COLO829 (cell line): Measurements from ENCODE around the gene RSPH9.
A peak's percentile ranks its signal among the peaks of the same experiment; 100 is the strongest.

Experiments used
- DNase-seq: peaks from one replicate; pipeline ENCODE4 v3.0.0; 2012; ENCODE audit warnings: low spot score

Gene RSPH9

DNA sequence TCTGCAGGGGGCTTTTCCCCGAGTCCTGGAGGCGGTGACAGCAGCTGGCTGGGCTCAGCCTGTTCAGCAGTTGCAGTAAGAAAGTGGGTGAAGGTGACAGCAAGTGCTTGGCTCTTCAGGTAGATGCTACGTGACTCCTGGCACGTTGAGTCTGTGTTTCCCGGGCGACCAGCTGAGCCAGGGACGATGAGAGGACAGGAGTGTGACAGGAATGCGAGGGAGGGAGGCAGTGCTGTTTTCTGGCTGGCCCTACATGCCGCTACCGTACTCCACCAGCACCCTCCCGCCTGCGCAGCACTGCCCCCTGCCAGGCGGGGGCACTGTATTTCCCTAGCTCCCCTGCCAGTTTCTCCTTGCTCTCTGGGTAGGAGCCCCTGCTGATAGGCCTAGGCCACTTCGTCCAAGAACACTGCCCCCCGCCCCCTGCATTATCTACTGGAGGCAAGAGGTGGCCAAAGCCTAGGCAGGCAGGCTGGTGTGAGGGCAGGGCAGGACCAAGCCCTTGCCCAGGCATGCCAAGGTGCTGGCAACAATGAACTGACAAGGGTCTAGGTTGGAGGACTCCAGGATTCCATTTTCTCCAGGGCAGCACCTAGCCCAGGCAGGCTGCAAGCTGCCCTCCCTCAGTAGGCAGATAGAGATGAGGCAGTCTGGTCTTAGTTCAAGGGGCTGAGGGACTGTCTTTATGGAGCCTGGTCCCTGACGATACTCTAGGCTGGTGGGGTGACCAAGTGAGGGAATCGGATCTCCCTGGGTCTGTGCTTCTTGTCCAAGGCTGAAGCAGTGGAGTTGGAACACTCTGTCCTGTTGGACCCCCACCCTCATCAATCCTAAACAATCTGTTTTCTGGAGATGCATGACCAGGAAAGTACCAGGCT, 23.6 kb downstream of the RSPH9 start:
- DNase-seq = peak; percentile 59

DNA sequence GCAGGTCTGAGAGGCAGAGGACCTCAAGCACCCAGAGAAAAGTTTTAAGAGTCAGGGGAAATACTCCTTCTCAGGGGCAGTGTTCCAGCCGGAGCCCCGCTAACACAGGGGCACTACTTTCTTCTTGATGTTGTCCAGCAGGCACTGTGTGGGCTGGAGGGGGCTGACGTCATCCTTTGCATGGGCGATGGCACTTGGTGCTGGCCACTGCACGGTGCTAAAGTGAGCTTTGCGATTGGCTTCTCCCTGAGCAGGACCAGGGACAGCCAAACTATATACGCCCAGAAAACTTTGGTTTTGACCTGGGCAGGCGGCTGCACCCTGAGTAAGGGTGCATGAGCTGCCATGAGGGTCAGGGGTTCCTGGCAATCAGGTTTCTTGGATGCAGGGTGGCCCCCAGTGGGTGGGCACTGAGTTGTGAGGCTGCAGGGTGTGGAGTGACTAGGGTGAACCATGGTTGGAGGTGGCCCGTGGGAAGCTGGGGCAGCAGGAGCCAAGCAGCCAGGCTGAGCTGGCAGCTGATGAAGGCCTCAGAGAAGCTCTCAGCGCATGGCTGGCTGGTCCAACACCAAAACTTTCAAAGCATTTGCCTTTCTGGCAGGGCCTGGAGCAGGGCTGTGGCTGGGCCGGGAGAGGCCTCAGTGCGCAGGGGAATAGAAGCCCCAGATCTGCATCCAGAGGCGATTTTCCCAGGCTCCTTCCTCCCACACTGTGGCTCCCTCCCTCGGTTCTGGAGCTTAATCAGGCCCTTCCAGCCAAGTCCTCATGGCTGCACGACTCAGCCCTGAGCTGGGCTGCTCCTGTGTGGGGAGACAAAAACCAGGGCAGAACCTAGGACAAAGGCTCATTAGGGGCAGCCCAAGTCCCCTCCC, 24.4 kb downstream of the RSPH9 start:
- no peak for DNase-seq

DNA sequence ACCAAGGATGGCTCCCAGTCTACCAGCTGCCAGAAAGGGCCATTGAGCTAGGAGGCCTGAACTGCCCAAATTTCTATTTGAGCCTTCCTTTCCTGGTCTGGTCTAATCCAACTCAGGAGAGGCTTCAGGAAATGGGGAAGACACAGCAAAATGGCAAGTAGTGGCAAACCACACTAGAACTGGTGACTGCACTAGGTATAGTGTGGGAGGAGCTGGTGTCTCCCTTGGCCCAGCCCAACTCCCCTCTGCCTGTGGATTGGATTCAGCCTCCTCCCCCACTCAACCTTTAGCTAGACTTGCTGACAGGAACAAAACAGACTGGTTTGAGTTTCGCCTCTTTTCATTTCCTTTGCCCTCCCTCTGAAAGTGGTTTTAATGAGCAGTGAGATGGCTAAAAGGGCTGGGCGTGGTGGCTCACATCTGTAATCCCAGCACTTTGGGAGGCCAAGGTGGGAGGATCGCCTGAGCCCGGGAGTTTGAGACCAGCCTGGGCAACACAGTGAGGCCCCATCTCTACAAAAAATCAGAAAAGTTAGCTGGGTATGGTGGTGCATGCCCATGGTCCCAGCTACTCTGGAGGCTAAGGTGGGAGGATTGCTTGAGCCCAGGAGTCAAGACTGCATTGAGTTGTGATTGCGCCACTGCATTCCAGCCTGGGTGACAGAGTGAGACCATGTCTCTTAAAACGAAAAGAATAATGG, 25.2 kb downstream of the RSPH9 start:
- DNase-seq = no peak

DNA sequence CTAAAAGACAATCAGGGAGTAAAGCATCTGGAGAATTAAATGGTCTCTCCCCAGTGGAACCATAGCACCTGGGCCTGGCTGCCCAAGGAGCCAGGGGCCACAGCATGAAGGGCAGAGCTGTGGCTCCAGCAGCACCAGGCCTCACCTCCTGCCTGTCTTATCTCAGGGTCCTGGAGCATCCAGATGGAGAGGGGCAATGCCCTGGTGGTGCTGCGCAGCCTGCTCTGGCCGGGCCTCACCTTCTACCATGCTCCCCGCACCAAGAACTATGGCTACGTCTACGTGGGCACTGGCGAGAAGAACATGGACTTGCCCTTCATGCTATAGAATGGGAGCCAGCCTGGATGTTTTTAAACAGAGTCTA, 25.8 kb downstream of the RSPH9 start:
- no peak for DNase-seq

DNA sequence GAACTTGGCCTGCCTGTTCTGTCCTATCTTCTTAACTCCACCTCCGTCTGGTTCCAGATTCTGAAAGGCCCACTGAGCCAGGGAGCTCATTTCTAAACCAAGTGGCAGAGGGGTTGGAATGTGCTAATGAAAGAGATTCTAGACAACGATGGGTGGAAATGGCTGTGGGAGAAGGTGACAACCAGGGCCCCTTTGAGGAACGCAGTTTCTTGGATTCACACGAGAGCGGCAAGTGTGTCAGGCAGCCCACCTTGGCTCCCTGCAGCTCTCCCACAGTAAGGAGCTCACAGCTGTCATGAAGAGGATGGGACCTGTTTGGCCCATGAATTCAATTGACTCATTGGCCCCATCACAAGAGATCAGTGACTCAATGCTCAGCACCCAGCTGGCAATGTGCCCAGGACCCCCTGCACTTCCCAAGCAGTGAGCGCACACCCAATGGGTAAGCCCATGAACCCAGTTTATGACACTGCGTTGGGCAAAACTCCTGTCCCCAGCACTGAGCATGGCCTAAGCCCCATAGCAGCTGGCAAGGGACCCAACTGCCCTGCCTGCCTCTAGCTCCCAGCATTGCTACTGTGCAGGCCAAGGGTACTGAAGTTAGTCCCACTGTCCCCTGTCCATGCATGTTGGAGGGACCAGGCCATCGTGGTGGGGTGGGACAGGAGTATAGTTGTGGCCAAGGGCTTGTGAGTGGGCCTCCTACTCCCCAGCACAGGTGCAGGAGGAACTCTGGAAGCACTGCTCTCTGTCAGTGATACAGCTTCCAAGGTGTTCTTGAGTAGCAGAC, 26.4 kb downstream of the RSPH9 start:
- DNase-seq = no peak

DNA sequence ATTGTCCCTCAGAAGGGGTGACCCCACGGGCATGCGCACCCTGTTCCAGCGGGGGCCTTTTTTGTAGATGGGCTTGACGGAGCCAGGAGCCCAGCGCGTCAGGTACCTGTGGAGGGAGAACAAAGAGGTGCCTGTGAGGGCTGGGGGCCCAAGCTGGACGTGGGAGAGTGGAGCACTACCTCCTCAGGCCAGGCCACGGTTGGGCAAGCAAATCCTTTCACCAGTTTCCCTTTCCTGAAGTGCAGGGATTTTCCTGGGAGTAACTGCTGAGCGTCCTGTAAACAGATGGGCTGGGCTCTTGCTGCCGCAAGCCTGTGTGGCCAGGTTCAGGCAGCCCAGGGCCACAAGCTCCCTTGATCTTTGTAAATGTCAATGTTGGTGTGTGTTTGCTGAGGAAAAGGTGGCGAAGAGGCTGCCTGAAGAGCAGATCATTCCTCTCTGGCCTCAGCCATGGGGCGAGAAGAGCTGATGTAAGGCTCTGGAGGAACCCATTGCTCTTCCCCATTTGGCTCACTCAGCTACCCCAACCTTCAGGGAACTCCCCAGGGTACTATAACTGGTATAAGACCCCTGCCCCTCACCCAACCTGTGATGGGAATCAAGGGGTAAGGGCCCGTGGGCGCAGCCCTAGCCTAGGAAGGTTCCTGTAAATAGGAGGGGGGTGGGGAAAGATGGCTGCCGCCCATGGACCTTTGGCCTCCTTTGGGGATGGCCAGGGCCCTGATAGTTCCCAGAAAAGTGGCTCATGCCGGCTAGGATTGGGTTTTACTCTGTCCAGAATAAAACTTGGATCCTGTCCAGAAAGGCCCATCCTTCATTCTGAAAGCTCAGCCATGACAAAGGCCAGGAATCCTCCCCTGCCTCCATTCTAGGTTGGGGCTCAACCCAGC, 27.2 kb downstream of the RSPH9 start:
- no peak for DNase-seq

DNA sequence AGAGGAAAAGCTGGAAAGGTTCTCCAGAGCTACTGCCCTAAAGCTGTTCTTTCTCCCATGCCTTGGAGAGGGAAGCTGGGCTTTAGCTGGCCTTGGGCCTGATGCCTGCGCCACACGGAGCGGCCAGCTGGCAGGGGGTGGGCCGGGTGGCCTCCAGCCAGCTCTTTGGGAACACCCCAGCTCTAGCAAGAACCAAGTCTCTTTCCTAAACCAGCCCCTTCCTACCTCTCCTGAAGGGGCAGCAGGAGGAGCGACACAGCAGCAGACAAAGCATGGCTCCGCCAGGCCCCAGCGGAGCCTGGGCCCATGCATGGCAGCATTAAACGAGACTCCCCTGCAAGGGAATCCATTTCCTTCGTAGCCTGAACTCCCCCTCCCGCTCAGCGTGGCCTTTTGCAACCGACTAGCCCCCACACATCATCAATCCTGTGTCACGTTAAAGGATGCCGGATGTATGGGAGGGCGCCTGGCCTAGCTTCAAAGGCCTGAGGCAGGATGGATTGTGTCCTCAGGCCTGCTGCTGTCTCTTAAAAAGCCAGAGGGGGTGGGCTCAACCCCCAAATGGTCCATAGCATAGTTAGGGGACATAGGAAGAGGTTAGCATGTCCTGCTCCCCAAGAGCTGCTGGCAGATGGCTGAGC, 28.7 kb downstream of the RSPH9 start:
- no peak for DNase-seq

DNA sequence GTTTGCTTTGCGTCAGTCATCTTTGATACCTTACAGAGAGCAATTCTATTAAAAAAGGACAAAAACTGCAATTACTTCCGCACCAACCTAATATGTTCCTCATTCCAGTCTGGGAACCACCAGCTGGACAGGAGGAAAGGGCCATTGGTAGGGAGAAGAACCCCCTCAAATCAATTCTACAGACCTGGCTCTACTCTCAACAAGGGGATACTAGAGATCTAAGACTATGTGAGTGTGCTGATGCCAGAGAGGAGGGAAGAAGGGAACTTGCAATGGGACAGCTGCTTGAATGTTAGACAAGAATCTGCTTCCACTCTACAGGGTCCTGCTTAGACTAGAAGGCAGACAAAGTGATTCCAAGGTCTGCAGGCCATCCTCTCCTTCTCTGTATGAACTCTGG, 29.5 kb downstream of the RSPH9 start:
- no peak for DNase-seq

DNA sequence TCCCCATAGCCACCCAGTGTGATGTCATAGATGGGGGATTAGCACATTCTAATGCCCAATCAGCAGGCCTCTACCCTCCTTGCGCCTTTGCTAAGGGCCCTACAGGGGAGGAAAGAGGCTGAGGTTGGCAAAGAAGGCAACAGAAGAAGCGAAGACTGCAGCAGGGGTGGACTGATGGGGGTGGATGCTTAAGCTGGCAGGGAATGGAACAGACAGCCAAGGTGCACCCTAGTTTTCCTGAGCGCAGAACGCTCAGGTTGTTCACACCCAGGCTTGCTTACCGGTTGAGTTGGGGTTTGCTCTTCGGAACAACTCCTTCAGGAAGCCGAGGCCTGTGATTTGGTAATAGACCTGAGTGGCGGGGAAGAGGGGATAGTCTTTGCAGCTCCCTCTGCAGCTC, 30.1 kb downstream of the RSPH9 start:
- DNase-seq = no peak

DNA sequence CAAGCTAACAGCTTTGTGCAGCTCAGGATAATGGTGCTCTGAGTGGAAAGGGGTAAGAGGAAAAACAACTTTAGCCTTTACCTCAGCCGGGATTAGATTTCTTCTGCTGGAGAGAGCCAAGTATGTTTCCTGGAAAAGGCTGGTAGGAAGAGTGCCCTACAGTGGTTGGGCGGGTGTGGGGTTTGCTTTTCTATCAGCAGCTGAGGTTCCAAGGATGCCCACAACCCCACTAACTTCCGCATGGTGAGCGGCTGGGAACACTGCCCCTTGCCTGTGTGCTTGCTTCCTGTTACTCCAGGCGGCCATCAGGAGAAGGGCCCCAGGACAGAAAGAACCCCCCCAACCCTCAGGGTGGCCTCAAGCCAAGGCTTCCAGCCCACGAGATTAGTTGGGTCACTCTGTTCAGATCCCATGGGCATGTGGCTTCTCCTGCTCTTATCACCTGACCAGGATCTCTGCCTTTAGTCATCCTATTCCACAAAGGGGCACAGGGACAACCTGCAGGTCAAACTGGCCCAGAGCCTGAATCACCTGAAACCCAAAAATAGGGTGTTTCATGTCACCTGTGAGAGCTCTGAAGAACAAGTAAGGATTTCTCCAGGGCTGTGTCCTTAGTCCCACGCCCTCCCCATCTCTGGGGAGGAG, 32.2 kb downstream of the RSPH9 start:
- DNase-seq = no peak

DNA sequence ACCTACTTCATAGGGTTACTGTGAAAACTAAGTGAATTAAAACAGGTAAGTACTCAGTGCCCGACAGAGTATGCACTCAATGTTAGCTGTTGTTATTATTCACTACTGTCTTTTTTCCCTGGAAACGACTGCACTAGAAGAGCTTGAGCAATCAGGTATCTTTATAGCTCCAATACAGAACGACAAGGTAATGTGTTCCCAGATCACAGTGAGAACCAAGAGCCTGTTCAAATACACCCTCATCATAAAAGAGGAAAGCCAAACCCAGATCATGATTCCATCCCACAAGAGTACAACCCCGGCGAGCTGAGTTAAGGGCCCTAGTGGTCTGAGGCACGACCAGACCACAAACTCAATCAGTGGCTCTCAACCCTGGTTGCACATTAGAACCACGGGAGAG, 32.9 kb downstream of the RSPH9 start:
- DNase-seq = no peak

DNA sequence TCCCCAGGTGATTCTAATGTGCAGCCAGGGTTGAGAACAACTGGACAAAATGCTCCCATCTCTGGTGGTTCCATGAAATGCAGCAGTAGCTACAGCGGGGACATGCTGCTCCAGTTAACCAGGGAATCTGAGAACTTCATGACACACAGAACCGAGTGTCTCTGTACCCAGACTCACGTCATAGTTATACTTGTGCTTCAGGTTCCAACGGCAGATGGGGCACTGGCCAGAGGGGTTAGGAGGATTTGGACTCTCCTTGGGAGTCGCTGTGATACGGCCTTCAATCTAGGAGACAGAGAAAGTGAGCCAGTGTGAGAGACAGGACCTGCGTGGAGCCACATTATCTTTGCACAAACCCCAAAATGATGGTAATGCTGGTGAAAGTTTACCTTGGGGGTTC, 33.5 kb downstream of the RSPH9 start:
- no peak for DNase-seq

DNA sequence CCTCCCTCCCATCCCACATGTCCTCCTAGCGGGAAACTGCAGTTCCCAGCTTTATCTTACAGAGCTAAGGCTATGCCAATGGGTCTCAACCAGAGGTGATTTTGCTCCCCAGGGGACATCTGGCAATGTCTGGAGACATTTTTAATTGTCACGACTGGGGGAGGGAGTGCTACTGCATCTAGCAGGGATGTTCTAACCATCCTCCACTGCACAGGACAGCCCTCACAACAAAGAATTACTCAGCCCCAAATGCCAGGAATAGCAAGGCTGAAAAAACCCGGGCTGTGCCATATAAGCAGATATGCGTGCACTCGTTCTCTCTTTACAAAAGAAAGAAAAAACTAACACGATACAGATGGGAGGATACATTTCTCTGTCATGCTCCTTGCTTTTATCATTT, 34.2 kb downstream of the RSPH9 start:
- no peak for DNase-seq

DNA sequence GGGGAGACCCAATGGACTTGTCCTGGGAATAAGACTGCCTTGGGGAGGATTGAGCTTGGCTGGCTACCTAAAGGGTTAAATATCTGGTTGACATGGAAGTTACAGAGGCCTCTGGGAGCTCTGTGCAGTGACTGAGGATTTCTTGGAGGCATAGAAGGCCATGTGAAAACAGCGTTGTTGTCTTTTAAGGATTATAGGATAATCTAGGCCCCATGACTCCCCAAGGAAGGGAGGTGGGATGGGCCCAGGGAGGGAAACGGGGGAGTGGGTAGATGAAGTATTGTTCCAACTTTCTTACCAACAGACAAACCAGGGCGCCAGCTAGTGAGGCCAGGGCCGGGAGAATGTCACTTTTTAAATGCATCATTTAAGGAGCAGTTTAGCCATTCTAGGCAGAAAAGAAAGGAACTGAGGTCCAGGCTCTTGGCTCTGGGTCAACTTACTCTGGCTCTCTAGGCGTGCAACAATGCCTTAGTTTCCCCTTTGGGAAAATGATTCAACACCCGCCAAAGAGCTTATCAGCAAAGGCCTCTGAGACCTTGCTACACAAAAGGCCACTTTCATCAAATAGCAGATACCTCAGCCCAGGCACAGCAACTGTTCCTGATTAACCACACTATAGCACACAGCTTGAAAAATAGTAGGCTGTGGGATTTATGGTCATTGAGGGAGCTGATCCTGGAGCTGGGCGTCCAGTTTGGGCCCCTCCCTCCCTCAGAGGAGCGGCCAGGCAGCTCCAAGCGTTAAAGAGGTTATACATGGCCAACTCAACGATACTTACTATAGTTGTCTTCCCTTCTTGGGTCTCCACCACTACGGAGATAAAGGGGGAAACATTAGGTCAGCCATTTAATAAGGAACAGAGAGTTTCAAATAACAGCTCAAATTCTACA, 35.7 kb downstream of the RSPH9 start:
- no peak for DNase-seq

DNA sequence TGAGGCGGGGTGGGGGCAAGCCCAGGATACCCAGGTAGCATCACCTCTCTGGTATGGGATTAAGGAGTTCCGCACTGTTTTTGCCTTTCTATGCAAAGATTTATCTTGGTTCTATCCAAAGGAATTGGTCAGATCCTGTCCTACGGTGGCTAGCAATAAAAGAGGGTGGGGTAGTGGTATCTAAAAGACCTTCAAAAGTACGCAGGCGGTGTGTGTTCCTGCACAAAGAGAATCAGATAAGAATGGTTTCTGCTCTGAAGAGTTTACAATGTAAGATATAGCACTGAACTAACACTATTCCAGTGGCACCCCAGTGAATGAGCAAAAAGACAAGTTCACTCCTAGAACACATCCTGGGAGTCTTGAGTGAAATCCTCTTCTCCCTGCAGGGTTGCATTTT, 36.5 kb downstream of the RSPH9 start:
- DNase-seq = no peak

DNA sequence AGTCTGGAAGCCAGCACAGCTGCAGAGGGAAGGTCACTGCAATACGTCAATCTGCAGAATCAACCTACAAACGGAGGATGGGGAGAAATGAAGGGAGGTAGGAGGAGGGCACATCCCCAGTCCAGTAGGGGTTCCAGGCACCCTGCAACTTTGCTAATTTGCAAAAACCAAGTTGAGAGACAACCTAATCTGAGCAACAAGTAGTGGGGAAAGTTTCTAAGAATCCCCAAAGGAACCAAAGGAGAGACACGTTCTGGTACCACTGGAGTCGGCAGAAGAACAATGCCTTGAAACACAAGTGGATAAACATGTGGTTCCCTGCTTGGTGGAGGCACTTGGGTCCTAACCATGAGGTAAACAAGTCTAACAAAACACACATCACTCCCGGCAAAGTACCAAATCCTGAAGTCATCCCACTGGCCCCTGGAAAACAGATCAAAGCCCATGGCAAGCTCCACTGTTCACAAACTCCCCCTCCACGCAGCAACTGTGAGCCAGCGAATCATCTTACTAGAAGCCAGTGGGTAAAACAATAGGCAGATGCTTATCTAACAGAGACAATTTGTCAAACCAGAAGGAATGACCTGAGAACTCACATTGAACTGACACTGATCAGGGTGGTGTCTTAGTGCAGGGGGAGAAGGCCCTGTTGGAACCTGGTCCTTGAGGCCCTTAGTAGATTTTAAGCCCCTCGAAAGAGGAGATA, 38.0 kb downstream of the RSPH9 start:
- DNase-seq = no peak

DNA sequence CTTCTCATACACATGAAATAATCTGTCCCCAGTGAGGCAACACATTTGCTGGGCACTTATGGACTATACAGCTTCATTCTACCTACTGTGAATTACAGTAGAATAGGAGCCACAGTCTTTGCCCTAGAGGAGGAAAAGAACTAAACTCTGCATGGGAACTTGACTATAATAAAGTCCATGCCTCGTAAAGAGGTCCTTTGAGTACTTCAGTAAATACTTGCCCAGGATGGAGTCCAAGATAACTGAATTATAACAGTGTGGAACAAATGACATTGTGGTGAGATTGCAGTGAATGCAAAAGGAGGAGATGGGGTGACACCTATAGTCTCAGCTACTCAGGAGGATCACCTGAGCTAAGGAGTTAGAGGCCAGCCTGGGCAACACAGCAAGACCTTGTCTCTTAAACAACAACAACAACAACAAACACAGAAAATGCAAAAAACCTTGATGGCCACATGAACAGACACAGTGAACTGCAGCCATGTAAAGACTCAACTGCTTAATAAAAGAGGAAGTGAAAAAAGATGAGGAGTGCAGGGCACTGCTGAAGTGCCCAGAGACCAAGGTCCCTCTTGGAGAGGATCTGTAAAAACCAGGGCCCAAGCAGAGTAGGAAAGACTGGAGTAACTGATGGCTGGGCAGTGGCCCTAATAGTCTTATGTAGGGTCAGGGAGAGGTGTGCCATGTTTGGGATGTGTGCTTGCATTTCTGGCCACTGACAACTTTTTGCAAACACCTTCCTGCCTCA, 39.0 kb downstream of the RSPH9 start:
- no peak for DNase-seq

DNA sequence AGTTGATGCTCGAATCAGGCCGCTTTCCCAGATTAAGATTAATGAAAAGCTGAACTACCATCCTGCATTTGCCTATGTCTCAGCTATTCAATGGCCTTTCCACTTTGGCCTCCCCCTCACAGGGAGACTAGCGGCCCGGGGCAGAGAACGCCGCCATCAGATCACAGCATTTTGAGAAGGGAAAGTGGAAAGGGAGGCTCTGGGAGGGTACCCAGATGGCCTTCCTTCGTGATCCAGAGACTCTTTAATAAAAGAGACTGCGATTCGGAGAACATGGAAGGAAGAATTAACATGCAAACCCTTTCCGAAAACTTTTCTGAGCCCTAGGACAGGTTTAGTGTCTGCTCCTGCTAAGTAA, 42.2 kb downstream of the RSPH9 start:
- no peak for DNase-seq
